Mucosa of rectum (tissue), 2 donors: ENCODE data around the gene VSIG4.
"Not testable (repeated sequence)": the region's sequence is repeated elsewhere in the genome, so short reads cannot be mapped to it uniquely, and the experiment has no call there.

ENCODE experiments used
- H3K27ac ChIP-seq, 2 donors: one replicate each; pipeline ENCODE4 v1.7.0; 2013; ENCODE audit warnings: inconsistent platforms in 2 of 2, low read depth in 2 of 2, low read length in 2 of 2
- H3K27me3 ChIP-seq, 2 donors: one replicate each; pipeline ENCODE4 v1.7.0; 2013; ENCODE audit warnings: low read length in 2 of 2; ENCODE audit not compliant: control insufficient read depth in 2 of 2, insufficient read depth in 2 of 2
- H3K36me3 ChIP-seq, 2 donors: one replicate each; pipeline ENCODE4 v1.7.0; 2013; ENCODE audit warnings: low read length in 2 of 2; ENCODE audit not compliant: control insufficient read depth in 2 of 2, insufficient read depth in 2 of 2
- H3K4me1 ChIP-seq, 2 donors: one replicate each; pipeline ENCODE4 v1.7.0; 2013; ENCODE audit warnings: low read length in 2 of 2, mild to moderate bottlenecking in 1 of 2; ENCODE audit not compliant: control insufficient read depth in 2 of 2, insufficient read depth in 2 of 2
- H3K4me3 ChIP-seq, 2 donors: one replicate each; pipeline ENCODE4 v1.7.0; 2013; ENCODE audit warnings: low read length in 2 of 2
- H3K9ac ChIP-seq, 2 donors: one replicate each; pipeline ENCODE4 v1.7.0; 2013; ENCODE audit warnings: low read length in 2 of 2, low read depth in 1 of 2, mild to moderate bottlenecking in 1 of 2
- H3K9me3 ChIP-seq, 2 donors: one replicate each; pipeline ENCODE4 v1.7.0; 2013; ENCODE audit warnings: low read length in 2 of 2; ENCODE audit not compliant: control insufficient read depth in 2 of 2
- donor health status: healthy.
- donor health status: Normal muscosa, but diverticular disease.

Gene VSIG4

DNA sequence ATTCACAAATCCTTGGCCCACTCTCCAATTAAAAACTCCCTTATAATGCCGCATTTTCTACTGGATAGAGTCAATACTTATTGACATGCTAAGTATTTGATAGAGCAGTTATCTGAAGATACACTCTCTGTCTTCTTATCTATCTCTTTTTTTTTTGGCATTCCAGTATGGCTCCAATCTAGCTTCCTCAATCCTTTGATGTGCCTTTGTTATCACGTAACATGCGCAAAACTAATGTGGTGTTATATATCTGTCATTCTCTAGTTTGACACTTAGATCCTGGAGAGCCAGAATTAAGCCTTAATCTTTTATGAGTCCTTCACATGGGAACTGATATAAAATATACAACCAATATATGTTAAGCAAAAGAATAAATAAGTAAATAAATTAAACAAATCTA, 54.7 kb downstream of the VSIG4 start:
- H3K4me3 ChIP-seq, result no peak overlapping the region
- H3K9ac ChIP-seq, result no peak overlapping the region
- H3K36me3 ChIP-seq, result no peaks in the 10 kb centered on the region
- no peaks in the 10 kb centered on the region for H3K9me3 ChIP-seq
- H3K27ac ChIP-seq, result no peak overlapping the region
- peaks cover 0 to 5% of the 10 kb centered on the region in 2 donors for H3K4me1 ChIP-seq
- H3K27me3 ChIP-seq, result peaks cover 0 to 2% of the 10 kb centered on the region in 2 donors

DNA sequence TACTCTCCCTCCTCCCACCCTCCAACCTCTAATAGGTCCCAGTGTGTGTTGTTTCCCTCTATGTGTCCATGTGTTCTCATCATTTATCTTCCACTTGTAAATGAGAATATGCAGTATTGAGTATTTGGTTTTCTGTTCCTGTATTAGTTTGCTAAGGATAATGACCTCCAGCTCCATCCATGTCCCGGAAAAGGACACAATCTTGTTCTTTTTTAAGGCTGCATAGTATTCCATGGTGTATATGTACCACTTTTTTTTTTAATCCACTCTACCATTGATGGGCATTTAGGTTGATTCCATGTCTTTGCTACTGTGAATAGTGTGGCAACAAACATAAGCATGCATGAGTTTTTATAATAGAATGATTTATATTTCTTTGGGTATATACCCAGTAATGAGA, 62.7 kb downstream of the VSIG4 start:
- H3K36me3 ChIP-seq, H3K9ac ChIP-seq, H3K4me3 ChIP-seq, H3K27ac ChIP-seq, H3K9me3 ChIP-seq, H3K27me3 ChIP-seq, H3K4me1 ChIP-seq: not testable (repeated sequence)

DNA sequence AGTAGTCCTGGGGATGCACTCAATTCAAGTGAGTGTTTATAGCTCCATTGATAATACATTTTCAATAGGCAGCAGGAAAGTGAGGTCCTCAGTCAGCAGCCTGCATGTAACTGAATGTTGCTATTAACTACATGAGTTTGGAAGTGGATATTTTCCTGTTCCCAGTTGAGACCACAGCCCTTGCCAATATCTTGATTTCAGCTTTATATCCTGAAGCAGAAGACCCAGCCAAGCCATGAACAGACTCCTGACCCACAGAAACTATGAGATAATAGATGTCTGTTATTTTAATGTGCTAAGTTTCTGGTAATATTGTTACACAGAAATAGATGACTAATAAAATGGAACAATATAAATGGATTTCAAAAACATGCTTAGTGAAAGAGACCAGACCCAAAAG, 63.7 kb downstream of the VSIG4 start:
- Histone ChIP-seq H3K4me1 (no peaks in the 10 kb centered on the region), H3K9me3 (no peaks in the 10 kb centered on the region), H3K27ac (no peak overlapping the region), H3K27me3 (peaks cover 4 to 6% of the 10 kb centered on the region in 2 donors), H3K4me3 (no peak overlapping the region), H3K9ac (no peak overlapping the region), H3K36me3 (no peaks in the 10 kb centered on the region)

DNA sequence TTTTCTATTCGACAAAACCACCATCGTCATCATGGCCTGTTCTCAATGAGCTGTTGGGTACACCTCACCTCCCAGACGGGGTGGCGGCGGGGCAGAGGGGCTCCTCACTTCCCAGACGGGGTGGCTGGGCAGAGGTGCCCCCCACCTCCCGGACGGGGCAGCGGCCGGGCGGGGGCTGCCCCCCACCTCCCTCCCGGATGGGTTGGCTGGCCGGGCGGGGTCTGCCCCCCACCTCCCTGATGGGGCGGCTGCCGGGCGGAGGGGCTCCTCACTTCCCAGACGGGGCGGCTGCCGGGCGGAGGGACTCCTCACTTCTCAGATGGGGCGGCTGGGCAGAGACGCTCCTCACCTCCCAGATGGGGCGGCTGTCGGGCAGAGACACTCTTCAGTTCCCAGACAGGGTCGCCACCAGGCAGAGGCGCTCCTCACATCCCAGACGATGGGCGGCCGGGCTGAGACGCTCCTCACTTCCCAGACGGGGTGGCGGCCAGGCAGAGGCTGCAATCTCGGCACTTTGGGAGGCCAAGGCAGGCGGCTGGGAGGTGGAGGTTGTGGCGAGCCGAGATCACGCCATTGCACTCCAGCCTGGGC, 64.6 kb downstream of the VSIG4 start:
- H3K9ac ChIP-seq, H3K36me3 ChIP-seq, H3K4me1 ChIP-seq, H3K27me3 ChIP-seq, H3K27ac ChIP-seq, H3K9me3 ChIP-seq, H3K4me3 ChIP-seq: not testable (repeated sequence)
